IMR-90 (cell line): ENCODE results near the gene MAN2B1. TPM values are rescaled to one million over a fixed set of nuclear protein-coding genes. Genes with fewer than 3 reads are reported as not detected.

Source experiments
- ATAC-seq: fragments of 200-7000 bp; cut with Tn5 transposase; 2 replicates; pipeline ENCODE4 v1.9.1; 2020; ENCODE audit warnings: low read depth, mild to moderate bottlenecking, moderate library complexity
- BruUV-seq: library from RNA; stranded (reverse); fragments of 400-500 nt; replicated peaks from 2 replicates; lab custom pipeline; 2021; lab: Mats Ljungman, UMichigan
- CTCF ChIA-PET: fragments of 300-600 bp; formaldehyde crosslinking; extraction: SDS; loops from one replicate; lab custom pipeline; 2021; ENCODE audit warnings: antibody characterized with exemption; lab: Yijun Ruan, JAX
- POLR2A ChIA-PET: fragments of 300-600 bp; sonication (Branson Sonifier 250); formaldehyde crosslinking; loops from one replicate; lab custom pipeline; 2022; ENCODE audit warnings: antibody characterized with exemption; ENCODE audit not compliant: unreplicated experiment; lab: Charles Lee
- DNase-seq: peaks from one replicate; pipeline ENCODE4 v3.0.0; 2013
- H2AFZ ChIP-seq: replicated peaks from 2 replicates; pipeline ENCODE3; 2013; ENCODE audit warnings: low read length, mild to moderate bottlenecking; ENCODE audit not compliant: poor library complexity
- H2AK5ac ChIP-seq: 2 replicates; pipeline ENCODE4 v1.6.1; 2013; ENCODE audit warnings: low read depth, low read length, inconsistent platforms
- H2AK9ac ChIP-seq: replicated peaks from 2 replicates; pipeline ENCODE3; 2013; ENCODE audit warnings: mild to moderate bottlenecking, low read depth, low read length, moderate library complexity; ENCODE audit not compliant: poor library complexity
- H2BK120ac ChIP-seq: 2 replicates; pipeline ENCODE4 v1.6.1; 2013; ENCODE audit warnings: low read depth, low read length, inconsistent platforms
- H2BK15ac ChIP-seq: 3 replicates; pipeline ENCODE4 v1.6.1; 2013; ENCODE audit warnings: low read depth, low read length, inconsistent platforms
- H2BK20ac ChIP-seq: 2 replicates; pipeline ENCODE4 v1.6.1; 2013; ENCODE audit warnings: low read depth, mild to moderate bottlenecking, inconsistent platforms, low read length, moderate library complexity
- H2BK5ac ChIP-seq: 2 replicates; pipeline ENCODE4 v1.6.1; 2013; ENCODE audit warnings: mild to moderate bottlenecking, low read depth, low read length, inconsistent platforms; ENCODE audit not compliant: poor library complexity, severe bottlenecking
- H3K14ac ChIP-seq: replicated peaks from 2 replicates; pipeline ENCODE4 v1.6.1; 2013; ENCODE audit warnings: low read depth, low read length, inconsistent platforms
- H3K18ac ChIP-seq: 2 replicates; pipeline ENCODE4 v1.6.1; 2013; ENCODE audit warnings: low read depth, low read length, control low read depth
- H3K23ac ChIP-seq: 2 replicates; pipeline ENCODE4 v1.6.1; 2013; ENCODE audit warnings: low read depth, low read length, inconsistent platforms
- H3K27ac ChIP-seq: 2 replicates; pipeline ENCODE4 v1.5.1; 2013; ENCODE audit warnings: mild to moderate bottlenecking, control low read depth, low read length; ENCODE audit not compliant: insufficient read depth
- H3K27me3 ChIP-seq: 2 replicates; pipeline ENCODE4 v1.6.1; 2013; ENCODE audit warnings: low read length; ENCODE audit not compliant: control insufficient read depth, insufficient read depth
- H3K36me3 ChIP-seq: 2 replicates; pipeline ENCODE4 v1.6.1; 2013; ENCODE audit warnings: low read length, mixed read lengths; ENCODE audit not compliant: control insufficient read depth, insufficient read depth
- H3K4ac ChIP-seq: 2 replicates; pipeline ENCODE4 v1.6.1; 2013; ENCODE audit warnings: low read depth, low read length, inconsistent platforms
- H3K4me1 ChIP-seq: 2 replicates; pipeline ENCODE4 v1.6.1; 2013; ENCODE audit warnings: low read length, mixed read lengths; ENCODE audit not compliant: control insufficient read depth, insufficient read depth
- H3K4me2 ChIP-seq: 2 replicates; pipeline ENCODE4 v1.6.1; 2013; ENCODE audit warnings: low read depth, mild to moderate bottlenecking, control low read depth, low read length, moderate library complexity
- H3K4me3 ChIP-seq: 2 replicates; pipeline ENCODE4 v1.5.1; 2013; ENCODE audit warnings: low read depth, mild to moderate bottlenecking, control low read depth, low read length, moderate library complexity; ENCODE audit not compliant: insufficient read depth
- H3K56ac ChIP-seq: 2 replicates; pipeline ENCODE4 v1.6.1; 2013; ENCODE audit warnings: low read length, inconsistent platforms; ENCODE audit not compliant: insufficient read depth; ENCODE audit errors: extremely low read depth
- H3K79me1 ChIP-seq, 2 experiments: 2 replicates each; pipeline ENCODE4 v1.6.1; 2013; ENCODE audit warnings: low read length in 2 of 2, inconsistent platforms in 1 of 2, low read depth in 1 of 2
- H3K9ac ChIP-seq: 2 replicates; pipeline ENCODE4 v1.6.1; 2013; ENCODE audit warnings: low read depth, low read length, control low read depth
- H3K9me1 ChIP-seq: 2 replicates; pipeline ENCODE4 v1.6.1; 2013; ENCODE audit warnings: low read length, inconsistent platforms; ENCODE audit not compliant: insufficient read depth
- H3K9me3 ChIP-seq: 2 replicates; pipeline ENCODE4 v1.6.1; 2013; ENCODE audit warnings: low read length; ENCODE audit not compliant: control insufficient read depth, insufficient read depth
- H4K20me1 ChIP-seq: 2 replicates; pipeline ENCODE4 v1.6.1; 2013; ENCODE audit warnings: low read length, inconsistent platforms; ENCODE audit not compliant: insufficient read depth
- H4K5ac ChIP-seq: 2 replicates; pipeline ENCODE4 v1.6.1; 2013; ENCODE audit warnings: mild to moderate bottlenecking, low read depth, low read length, control low read depth
- H4K8ac ChIP-seq, 2 experiments: 2 replicates each; pipeline ENCODE4 v1.6.1; 2013; ENCODE audit warnings: low read depth in 2 of 2, low read length in 2 of 2, control low read depth in 1 of 2, inconsistent platforms in 1 of 2
- H4K91ac ChIP-seq: 2 replicates; pipeline ENCODE4 v1.6.1; 2013; ENCODE audit warnings: low read depth, low read length, inconsistent platforms; ENCODE audit not compliant: insufficient read depth
- CEBPB ChIP-seq: IDR thresholded peaks from 2 replicates; pipeline ENCODE4 v1.6.1; 2012; ENCODE audit warnings: low read depth, low read length, improper control_type of control experiment
- CHD1 ChIP-seq: IDR thresholded peaks from 2 replicates; pipeline ENCODE4 v1.6.1; 2012; ENCODE audit warnings: low read depth, low read length, improper control_type of control experiment
- FOS ChIP-seq: fragments of 150-350 bp; IDR thresholded peaks from 2 replicates; pipeline ENCODE4 v1.6.1; 2016; ENCODE audit warnings: low read depth, low read length
- MAFK ChIP-seq: IDR thresholded peaks from 2 replicates; pipeline ENCODE4 v1.6.1; 2012; ENCODE audit warnings: low read depth, low read length, improper control_type of control experiment
- MAZ ChIP-seq: IDR thresholded peaks from 2 replicates; pipeline ENCODE4 v1.6.1; 2012; ENCODE audit warnings: low read depth, mild to moderate bottlenecking, low read length, improper control_type of control experiment, moderate library complexity, borderline replicate concordance
- POLR2A ChIP-seq: IDR thresholded peaks from 2 replicates; pipeline ENCODE4 v1.6.1; 2012; ENCODE audit warnings: mild to moderate bottlenecking, low read depth, low read length
- RAD21 ChIP-seq: IDR thresholded peaks from 2 replicates; pipeline ENCODE4 v1.6.1; 2012; ENCODE audit warnings: low read length, improper control_type of control experiment
- RCOR1 ChIP-seq: IDR thresholded peaks from 2 replicates; pipeline ENCODE4 v1.6.1; 2012; ENCODE audit warnings: mild to moderate bottlenecking, low read length, improper control_type of control experiment; ENCODE audit not compliant: insufficient replicate concordance
- RFX5 ChIP-seq: IDR thresholded peaks from 2 replicates; pipeline ENCODE4 v1.8.0; 2012; ENCODE audit warnings: low read depth, mild to moderate bottlenecking, low read length, moderate library complexity
- WGBS, 2 experiments: methylation state at CpG; one replicate each; pipeline versions ENCODE4 v1.1.5 to v1.1.7; 2013; ENCODE audit warnings: missing lambda C conversion rate in 2 of 2; ENCODE audit not compliant: insufficient read length in 1 of 2; ENCODE audit errors: extremely low coverage in 2 of 2; 5-methylcytosine and 5-hydroxymethylcytosine counted together
- dilution Hi-C: fragments of 300-500 bp; cut with HindIII; formaldehyde crosslinking; loops from one replicate; pipeline ENCODE4 v1.14.3; 2018; ENCODE audit warnings: low sequenced_read_pairs; ENCODE audit not compliant: unreplicated experiment
- in situ Hi-C: fragments of 300-500 bp; cut with MboI; formaldehyde crosslinking; loops from 3 replicates; pipeline ENCODE4 v1.14.3; 2019; ENCODE audit warnings: low sequenced_read_pairs, inconsistent platforms, mixed read lengths
- intact Hi-C: fragments of 100-400 bp; cut with micrococcal nuclease; formaldehyde crosslinking; loops from 2 replicates; pipeline ENCODE4 v1.10.0; 2022
- polyA plus RNA-seq, 3 experiments: library from polyadenylated mRNA; depleted of rRNA; stranded (reverse); fragments of >200 nt; gene quantifications; 2 replicates each; pipeline ENCODE4 v1.2.3, GENCODE V29; 2012; ENCODE audit warnings: low replicate concordance in 1 of 3
- total RNA-seq: library from RNA; depleted of rRNA; stranded (reverse); fragments of >200 nt; gene quantifications from 2 replicates; pipeline ENCODE4 v1.2.3, GENCODE V29; 2012
- TF ChIP-seq, protein P1 (sequence below): conservative IDR thresholded peaks from 2 replicates; pipeline ENCODE4 v1.5.1; 2012; ENCODE audit warnings: mild to moderate bottlenecking, low read depth, low read length, improper control_type of control experiment
- TF ChIP-seq, protein P2 (sequence below): fragments of 150-350 bp; IDR thresholded peaks from 2 replicates; pipeline ENCODE4 v1.6.1; 2017; ENCODE audit warnings: mild to moderate bottlenecking, antibody characterized with exemption, low read length, low read depth
- TF ChIP-seq, protein P3 (sequence below): fragments of 150-350 bp; IDR thresholded peaks from 2 replicates; pipeline ENCODE4 v1.6.1; 2016; ENCODE audit warnings: low read depth, mild to moderate bottlenecking, low read length, moderate library complexity, borderline replicate concordance

MAN2B1 gene
- total and polyA plus RNA-seq, 2 of the 4 experiments (the other 2 are of a cell fraction), result 10.4 to 55.4 TPM

DNA sequence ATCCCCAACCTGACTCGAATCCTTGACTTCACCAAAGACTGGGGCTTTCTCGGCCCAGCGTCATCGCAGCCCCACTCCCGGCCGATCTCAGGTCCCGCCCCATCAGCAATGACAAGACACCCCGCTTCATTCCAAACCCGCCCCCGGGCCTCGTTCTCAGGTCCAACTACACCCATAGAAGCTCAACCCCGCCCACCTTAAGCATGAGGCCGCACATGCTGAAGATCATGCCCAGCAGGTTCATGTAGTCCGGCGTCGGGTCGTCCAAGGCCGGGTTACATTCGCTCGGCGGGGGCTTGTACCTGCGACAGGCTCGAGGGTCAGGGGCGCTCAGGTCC, 2.4 kb upstream of the MAN2B1 start:
- in situ Hi-C loops (no loop called here), intact Hi-C loops (loop anchor here (1.0 kb wide), 1 partner anchor 59 kb away; the partner anchor contains the start of genes ZNF490 and ZNF791), dilution Hi-C loops (no loop called here)
- Histone ChIP-seq H4K5ac (peak overlapping the region; percentile 29), H2BK5ac (peak overlapping the region; percentile 54), H2BK20ac (no peak overlapping the region), H3K4me1 (peaks cover 15% of the 10 kb centered on the region), H3K9ac (peak overlapping the region; percentile 81), H3K27me3 (no peaks in the 10 kb centered on the region), H3K27ac (peak overlapping the region; percentile 79), H3K14ac (peak overlapping the region; percentile 65), H2AK5ac (peak overlapping the region; percentile 84), H3K36me3 (peaks cover 12% of the 10 kb centered on the region), H3K4me2 (peak overlapping the region; percentile 97), H3K4me3 (peak overlapping the region; percentile 58), H3K9me3 (no peaks in the 10 kb centered on the region), H4K91ac (peak overlapping the region; percentile 67), H2AK9ac (peak overlapping the region; percentile 98), H4K8ac (peak overlapping the region; percentile 72 to 91), H3K4ac (peak overlapping the region; percentile 84), H3K23ac (peak overlapping the region; percentile 22; the same call in 1 of the 2 replicates), H2AFZ (peak overlapping the region; percentile 95), H3K79me1 (peaks cover 38 to 71% of the 10 kb centered on the region in 2 experiments), H2BK15ac (no peak overlapping the region), H4K20me1 (no peaks in the 10 kb centered on the region), H3K56ac (peak overlapping the region; percentile 97), H2BK120ac (no peak overlapping the region), H3K9me1 (0 out of 2 replicates have a peak, but pooled peaks cover 13% of the 10 kb centered on the region), H3K18ac (0 out of 2 replicates have a peak overlapping the region, but pooled peaks have one; percentile 2)
- ATAC-seq, result peak; percentile 40
- CTCF ChIA-PET, result no interaction called here
- no peak for TF ChIP-seq MAFK
- TF ChIP-seq, protein P1, sequence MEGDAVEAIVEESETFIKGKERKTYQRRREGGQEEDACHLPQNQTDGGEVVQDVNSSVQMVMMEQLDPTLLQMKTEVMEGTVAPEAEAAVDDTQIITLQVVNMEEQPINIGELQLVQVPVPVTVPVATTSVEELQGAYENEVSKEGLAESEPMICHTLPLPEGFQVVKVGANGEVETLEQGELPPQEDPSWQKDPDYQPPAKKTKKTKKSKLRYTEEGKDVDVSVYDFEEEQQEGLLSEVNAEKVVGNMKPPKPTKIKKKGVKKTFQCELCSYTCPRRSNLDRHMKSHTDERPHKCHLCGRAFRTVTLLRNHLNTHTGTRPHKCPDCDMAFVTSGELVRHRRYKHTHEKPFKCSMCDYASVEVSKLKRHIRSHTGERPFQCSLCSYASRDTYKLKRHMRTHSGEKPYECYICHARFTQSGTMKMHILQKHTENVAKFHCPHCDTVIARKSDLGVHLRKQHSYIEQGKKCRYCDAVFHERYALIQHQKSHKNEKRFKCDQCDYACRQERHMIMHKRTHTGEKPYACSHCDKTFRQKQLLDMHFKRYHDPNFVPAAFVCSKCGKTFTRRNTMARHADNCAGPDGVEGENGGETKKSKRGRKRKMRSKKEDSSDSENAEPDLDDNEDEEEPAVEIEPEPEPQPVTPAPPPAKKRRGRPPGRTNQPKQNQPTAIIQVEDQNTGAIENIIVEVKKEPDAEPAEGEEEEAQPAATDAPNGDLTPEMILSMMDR, result no peak
- no peak for TF ChIP-seq CHD1
- TF ChIP-seq, protein P2, sequence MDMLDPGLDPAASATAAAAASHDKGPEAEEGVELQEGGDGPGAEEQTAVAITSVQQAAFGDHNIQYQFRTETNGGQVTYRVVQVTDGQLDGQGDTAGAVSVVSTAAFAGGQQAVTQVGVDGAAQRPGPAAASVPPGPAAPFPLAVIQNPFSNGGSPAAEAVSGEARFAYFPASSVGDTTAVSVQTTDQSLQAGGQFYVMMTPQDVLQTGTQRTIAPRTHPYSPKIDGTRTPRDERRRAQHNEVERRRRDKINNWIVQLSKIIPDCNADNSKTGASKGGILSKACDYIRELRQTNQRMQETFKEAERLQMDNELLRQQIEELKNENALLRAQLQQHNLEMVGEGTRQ, result no peak
- TF ChIP-seq RFX5, result no peak
- TF ChIP-seq, protein P3, sequence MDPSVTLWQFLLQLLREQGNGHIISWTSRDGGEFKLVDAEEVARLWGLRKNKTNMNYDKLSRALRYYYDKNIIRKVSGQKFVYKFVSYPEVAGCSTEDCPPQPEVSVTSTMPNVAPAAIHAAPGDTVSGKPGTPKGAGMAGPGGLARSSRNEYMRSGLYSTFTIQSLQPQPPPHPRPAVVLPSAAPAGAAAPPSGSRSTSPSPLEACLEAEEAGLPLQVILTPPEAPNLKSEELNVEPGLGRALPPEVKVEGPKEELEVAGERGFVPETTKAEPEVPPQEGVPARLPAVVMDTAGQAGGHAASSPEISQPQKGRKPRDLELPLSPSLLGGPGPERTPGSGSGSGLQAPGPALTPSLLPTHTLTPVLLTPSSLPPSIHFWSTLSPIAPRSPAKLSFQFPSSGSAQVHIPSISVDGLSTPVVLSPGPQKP, result no peak
- TF ChIP-seq MAZ, result no peak
- no peak for TF ChIP-seq RCOR1
- no peak for TF ChIP-seq RAD21
- TF ChIP-seq FOS, result no peak
- no peak for TF ChIP-seq CEBPB
- no peak for TF ChIP-seq POLR2A
- POLR2A ChIA-PET, result no interaction called here
- peak; percentile 65 for DNase-seq
- BruUV-seq, result no TSS peak
- WGBS, 2 experiments, result 0% methylated on average over 18 of the region's 24 CpGs; no CpG with 5 or more reads in 1 of the 2 experiments
